ENCODE measurements around the gene ADAMTSL2. TPM values are rescaled to one million over a fixed set of nuclear protein-coding genes. Genes with fewer than 3 reads are reported as not detected.
"Not testable (repeated sequence)": the region's sequence is repeated elsewhere in the genome, so short reads cannot be mapped to it uniquely, and the experiment has no call there.

The ADAMTSL2 gene
- total RNA-seq, 2 donors from 2014 or later: 13.9 to 16.7 TPM

GRCh38 chr9:133563814-133564213 is 29.3 kb downstream of the ADAMTSL2 start:
- intact Hi-C loops (cut with DNase I); DNase-seq; ATAC-seq: not testable (repeated sequence)

GRCh38 chr9:133564451-133565116 is 30.1 kb downstream of the ADAMTSL2 start:
- ATAC-seq (no peak), DNase-seq (no peak)
- intact Hi-C loops (cut with DNase I): no loop called here

DNA sequence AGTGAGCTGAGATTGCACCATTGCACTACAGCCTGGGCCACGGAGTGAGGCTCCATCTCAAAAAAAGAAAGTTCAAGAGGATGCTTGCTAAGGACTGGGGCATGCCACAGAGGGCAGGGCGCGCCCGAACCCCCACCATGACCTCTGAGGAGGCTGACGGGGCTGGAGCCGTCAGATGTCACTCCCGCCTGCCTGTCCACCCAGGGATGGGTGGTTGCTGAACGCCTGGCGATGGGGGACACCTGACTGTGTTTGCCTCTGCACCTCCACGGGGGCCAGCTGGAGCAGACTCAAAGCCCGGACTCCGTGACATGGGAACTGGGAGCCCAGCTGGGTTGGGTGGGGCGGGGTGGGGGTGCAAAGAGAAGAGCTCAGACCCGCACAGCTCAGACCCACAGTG is 31.9 kb downstream of the ADAMTSL2 start:
- ATAC-seq: no peak
- DNase-seq: no peak
- intact Hi-C loops (cut with DNase I): no loop called here

DNA sequence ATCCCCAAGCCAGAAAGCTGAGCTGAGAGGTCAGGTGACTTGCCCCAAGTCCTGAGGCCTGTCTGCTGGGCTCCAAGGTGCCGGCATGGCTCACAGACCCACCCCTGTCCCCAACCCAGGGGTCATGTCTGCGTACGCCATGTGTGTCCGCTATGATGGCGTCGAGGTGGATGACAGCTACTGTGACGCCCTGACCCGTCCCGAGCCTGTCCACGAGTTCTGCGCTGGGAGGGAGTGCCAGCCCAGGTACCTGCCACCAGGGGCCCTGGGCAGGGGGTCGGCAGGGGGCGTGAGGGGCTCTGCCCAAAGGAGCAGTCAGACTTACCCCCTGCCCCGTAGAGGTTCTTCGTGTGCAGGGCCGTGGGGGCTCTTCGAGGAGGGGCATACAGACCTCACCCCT is 32.3 kb downstream of the ADAMTSL2 start:
- DNase-seq: no peak
- intact Hi-C loops (cut with DNase I): no loop called here

GRCh38 chr9:133568186-133568585 is 33.7 kb downstream of the ADAMTSL2 start:
- intact Hi-C loops (cut with DNase I): no loop called here
- DNase-seq (no peak), ATAC-seq (no peak)

More for the DNA sequence above, 32.3 kb downstream of the ADAMTSL2 start:
- ATAC-seq: no peak

DNA sequence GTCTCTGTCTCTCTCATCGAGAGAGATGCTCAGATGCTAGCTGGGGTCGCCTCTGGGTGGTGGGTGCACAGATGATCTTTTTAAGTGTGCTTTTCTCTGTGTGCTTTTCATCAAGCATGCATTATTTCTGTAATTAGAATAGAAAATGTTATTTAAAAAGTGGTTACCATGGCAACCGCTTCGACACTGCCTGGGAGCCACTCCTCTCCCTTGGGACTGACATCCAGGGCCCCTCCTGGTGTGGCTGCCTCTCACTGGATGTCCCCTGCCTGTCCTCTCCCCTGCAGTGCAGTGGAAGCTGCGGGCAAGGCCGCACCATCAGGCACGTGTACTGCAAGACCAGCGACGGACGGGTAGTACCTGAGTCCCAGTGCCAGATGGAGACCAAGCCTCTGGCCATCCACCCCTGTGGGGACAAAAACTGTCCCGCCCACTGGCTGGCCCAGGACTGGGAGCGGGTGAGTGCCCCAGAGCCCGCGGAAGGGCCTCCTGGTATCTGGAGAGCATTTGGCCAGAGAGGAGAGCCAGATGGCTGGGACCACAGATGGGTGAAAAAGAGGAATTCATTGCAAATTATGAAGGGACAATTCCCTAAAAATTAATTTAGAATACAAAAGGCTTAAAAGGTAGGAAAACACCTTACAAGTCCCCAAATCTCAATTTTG is 34.7 kb downstream of the ADAMTSL2 start:
- intact Hi-C loops (cut with DNase I): no loop called here
- ATAC-seq: no peak
- DNase-seq: no peak

DNA sequence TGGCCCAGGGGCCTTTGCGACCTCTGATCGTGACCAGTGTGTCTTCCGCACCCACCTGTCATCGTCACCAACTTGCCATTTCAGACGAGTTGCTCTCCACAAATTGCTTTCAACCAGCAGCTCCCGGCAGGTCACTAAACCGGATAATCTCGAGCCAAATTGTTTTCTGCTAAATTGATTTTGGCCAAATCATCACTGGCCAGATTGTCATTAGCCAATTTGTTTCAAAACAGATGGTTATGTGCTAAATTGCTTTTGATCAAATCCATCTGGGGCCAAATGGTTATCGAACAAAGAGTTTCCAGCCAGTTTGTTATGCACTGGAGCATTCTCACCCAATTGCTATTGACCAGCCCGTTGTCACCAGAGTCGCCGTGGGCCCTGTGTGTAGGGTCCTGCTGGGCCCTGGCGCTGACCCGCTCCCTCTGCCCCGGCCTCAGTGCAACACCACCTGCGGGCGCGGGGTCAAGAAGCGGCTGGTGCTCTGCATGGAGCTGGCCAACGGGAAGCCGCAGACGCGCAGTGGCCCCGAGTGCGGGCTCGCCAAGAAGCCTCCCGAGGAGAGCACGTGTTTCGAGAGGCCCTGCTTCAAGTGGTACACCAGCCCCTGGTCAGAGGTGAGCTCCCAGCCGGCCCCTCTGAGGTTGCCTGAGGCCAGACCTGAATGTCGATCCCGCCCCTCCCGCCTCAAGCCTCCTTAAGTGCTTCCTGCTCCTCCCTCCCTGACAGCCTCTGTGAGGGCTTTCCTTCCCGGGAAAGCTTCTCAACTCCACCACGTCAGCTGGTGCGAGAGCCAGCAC is 35.6 kb downstream of the ADAMTSL2 start:
- intact Hi-C loops (cut with DNase I): no loop called here
- DNase-seq (no peak), ATAC-seq (no peak)

DNA sequence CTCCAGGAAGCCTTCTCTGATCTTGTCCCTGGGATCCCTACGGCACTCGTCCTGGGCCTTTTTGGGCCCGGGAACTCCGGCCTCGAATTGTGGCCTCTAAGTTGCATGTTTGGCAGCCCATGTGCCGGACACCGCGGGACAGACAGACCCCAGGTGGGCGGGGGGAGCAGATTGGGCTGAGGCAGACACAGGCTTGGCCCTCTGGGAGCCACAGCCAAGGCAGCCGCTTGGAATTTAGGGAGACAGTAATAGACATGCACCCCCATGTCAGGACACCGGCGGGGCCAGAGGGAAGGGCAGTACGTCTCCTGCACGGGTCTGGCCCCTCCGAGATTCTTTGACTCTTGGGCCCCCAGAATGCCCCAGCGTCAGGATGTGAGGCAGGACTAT is 36.2 kb downstream of the ADAMTSL2 start:
- DNase-seq: no peak
- intact Hi-C loops (cut with DNase I): no loop called here
- ATAC-seq: no peak

- no peak for ATAC-seq
- DNase-seq: no peak
- intact Hi-C loops (cut with DNase I): no loop called here
These were observed 36.9 kb downstream of the ADAMTSL2 start for GRCh38 chr9:133571391-133571890.

- DNase-seq: no peak
- intact Hi-C loops (cut with DNase I): no loop called here
- ATAC-seq: no peak
These were observed 37.5 kb downstream of the ADAMTSL2 start for GRCh38 chr9:133571896-133572595.

GRCh38 chr9:133572821-133573361 is 38.4 kb downstream of the ADAMTSL2 start:
- intact Hi-C loops (cut with DNase I): no loop called here
- DNase-seq (peak; percentile 77), ATAC-seq (peak; percentile 83 to 91)

- ATAC-seq (no peak), DNase-seq (no peak)
- intact Hi-C loops (cut with DNase I): no loop called here
These were observed 39.4 kb downstream of the ADAMTSL2 start for GRCh38 chr9:133573791-133574515.

DNA sequence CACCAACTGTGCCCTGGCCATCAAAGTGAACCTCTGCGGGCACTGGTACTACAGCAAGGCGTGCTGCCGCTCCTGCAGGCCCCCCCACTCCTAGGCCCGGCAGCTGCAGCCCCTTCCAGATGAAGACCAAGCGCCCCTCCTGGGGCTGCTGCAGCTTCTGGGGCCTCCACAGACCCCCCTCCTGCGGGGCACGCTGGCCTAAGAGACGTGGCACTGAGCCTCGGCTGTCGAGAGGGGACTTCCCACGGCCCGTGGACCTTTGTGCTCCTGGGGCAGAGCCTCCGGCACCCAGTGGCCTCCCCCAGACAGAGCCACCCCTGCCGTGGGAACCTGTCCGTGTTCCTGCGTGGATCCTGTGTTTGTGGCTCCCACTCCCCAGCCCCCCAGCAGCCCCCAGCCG is 40.3 kb downstream of the ADAMTSL2 start:
- no peak for ATAC-seq
- no peak for DNase-seq
- intact Hi-C loops (cut with DNase I): no loop called here

DNA sequence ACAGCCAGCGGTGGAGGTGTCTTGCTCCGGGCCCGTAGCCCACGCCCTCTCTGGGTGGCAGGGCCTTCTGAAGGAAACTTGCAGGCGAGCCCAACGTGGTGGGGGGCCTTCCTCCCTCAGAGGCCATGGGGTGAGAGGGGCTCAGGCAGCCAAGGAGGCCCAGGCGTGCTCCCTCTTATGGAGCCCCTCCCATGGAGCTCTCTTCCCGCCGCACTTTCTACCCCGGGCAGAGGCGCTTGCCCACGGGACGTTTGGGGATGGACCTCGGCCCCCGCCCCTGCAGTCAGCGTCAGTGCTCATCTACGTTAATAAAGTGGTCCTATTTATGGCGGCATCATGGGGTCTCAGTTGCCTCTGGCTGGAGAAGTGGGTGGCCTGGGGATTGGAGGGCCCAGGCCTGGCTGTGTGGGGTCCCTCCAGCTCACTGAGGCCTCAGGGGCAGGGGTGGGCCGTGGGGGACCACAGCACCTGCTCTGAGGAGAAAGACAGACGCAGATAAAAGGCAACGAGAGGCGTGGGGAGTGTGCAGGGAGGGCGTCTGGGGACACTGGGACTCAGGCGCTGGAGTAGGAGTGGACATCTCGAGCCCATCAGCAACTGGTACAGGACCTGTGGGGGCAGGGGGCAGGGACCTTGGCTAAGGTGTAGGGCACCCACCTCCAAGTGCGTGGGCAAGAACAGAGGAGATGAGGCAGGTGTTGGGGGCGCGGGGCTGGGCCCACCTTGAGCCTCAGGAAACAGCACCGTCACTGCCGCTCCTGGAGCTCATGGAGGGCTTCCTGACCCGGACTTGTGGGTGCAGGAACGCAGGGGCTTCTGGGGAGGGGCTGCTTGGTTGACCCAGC is 40.9 kb downstream of the ADAMTSL2 start:
- DNase-seq: no peak
- intact Hi-C loops (cut with DNase I): no loop called here
- no peak for ATAC-seq

- intact Hi-C loops (cut with DNase I): no loop called here
- DNase-seq (no peak), ATAC-seq (no peak)
These were observed 41.7 kb downstream of the ADAMTSL2 start for GRCh38 chr9:133576031-133576874.

DNA sequence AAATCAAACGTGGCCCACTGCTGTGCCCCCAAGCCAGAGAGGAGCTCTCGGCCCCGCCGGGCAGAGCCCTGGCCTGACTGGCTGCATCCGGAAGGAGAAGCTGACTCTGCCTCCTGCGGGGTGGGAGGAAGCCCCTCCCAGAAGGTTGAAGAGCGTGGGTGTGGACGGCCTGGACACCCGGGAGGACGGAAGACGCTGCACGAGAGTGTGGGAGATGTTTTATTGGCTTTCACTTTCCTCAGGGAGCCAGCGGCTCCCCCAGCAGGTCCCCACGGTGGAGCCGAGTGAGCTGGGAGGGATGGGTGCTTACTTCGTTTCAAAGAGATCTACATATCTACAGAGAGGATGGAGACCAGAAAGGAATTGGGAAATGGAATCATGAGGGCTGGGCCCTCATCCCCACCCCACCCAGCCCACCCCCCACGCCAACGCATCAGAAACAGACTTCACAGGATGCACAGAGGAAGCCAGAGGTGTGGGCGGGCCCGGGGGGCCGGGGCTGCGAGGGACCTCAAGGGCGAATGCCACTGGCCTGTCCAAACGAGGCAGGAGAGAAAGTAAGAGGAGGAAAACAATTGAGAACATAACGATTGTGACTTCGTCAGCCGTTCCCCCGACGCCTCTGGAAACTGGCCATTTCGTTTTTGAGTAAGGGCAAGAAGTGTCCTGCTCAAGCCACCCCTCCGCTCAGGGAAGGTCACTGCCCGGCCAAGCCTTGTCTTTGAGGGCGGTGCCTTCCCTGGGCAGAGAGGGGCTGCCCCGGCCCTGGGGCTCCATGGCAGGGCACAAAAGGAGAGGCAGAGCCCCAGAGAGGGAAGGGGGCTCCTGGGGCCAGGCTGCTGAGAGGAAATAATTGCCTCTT is 42.6 kb downstream of the ADAMTSL2 start:
- ATAC-seq: peak in 1 of 2 donors; percentile 28
- intact Hi-C loops (cut with DNase I): no loop called here
- DNase-seq: peak; percentile 63

Measured in left cardiac atrium (tissue), 4 donors.